GM12801 (cell line): ENCODE data around the gene LAMC2.

Experiments
- TF ChIP-seq, protein P1 (sequence below): IDR thresholded peaks from one replicate; pipeline ENCODE4 v1.5.1; 2011; ENCODE audit warnings: control low read depth; ENCODE audit not compliant: insufficient read length; ENCODE audit errors: extremely low read depth

Gene LAMC2

DNA sequence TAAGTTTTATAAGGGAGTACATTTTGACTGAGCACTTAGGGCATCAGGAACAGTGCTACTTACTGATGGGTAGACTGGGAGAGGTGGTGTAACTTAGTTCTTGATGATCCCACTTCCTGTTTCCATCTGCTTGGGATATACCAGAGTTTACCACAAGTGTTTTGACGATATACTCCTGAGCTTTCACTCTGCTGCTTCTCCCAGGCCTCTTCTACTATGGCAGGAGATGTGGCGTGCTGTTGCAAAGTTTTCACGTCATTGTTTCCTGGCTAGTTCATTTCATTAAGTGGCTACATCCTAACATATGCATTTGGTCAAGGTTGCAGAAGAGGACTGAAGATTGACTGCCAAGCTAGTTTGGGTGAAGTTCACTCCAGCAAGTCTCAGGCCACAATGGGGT, 41.3 kb upstream of the LAMC2 start:
- TF ChIP-seq, protein P1, sequence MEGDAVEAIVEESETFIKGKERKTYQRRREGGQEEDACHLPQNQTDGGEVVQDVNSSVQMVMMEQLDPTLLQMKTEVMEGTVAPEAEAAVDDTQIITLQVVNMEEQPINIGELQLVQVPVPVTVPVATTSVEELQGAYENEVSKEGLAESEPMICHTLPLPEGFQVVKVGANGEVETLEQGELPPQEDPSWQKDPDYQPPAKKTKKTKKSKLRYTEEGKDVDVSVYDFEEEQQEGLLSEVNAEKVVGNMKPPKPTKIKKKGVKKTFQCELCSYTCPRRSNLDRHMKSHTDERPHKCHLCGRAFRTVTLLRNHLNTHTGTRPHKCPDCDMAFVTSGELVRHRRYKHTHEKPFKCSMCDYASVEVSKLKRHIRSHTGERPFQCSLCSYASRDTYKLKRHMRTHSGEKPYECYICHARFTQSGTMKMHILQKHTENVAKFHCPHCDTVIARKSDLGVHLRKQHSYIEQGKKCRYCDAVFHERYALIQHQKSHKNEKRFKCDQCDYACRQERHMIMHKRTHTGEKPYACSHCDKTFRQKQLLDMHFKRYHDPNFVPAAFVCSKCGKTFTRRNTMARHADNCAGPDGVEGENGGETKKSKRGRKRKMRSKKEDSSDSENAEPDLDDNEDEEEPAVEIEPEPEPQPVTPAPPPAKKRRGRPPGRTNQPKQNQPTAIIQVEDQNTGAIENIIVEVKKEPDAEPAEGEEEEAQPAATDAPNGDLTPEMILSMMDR = no peak

- TF ChIP-seq, protein P1 = no peak
Measured at GRCh38 chr1:183147735-183148134, 38.3 kb upstream of the LAMC2 start.

GRCh38 chr1:183148599-183148998, 37.5 kb upstream of the LAMC2 start:
- TF ChIP-seq, protein P1 = no peak

DNA sequence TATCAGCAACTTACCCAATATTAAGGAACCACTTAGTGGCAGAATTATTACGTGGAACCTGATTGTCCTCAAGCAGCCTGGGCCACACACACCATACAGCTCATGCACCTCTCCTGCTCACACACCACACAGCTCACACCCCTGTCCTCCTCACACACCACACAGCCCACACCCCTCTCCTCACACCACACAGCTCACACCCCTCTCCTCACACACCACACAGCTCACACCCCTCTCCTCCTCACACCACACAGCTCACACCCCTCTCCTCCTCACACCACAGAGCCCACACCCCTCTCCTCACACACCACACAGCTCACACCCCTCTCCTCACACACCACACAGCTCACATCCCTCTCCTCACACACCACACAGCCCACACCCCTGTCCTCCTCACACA, 36.8 kb upstream of the LAMC2 start:
- TF ChIP-seq, protein P1 = no peak

DNA sequence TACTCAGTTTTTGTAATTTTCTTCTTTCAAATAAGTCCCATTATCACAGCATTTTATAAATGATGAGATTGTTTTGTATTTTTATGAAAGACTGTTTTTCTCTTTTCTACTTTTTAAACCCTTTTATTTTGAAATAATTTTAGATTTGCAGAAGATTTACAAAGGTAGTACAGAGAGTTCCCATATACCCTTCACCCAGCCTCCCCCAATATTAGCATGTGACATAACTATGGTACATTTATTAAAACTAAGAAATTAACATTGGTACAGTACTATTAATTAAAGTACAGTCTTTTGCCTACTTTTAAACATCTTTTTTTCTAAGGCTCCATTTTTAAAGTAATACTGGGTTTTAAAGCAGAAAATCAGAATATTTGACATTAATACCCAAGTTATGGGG, 35.6 kb upstream of the LAMC2 start:
- TF ChIP-seq, protein P1 = no peak

DNA sequence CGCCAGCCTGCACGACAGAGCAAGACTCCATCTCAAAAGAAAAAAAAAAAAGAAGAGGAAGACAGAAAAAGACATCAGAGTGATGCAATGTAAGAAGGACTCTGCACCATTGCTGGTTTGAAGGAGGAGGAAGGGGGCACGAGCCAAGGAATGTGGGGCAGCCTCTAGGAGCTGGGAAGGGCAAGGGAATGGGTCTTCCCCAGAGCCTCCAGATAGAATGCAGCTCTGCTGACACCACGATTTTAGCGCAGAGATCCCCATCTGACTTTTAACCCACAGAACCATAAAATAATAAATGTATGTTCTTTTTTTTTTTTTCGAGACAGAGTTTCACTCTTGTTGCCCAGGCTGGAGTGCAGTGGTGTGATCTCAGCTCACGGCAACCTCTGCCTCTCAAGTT, 33.9 kb upstream of the LAMC2 start:
- TF ChIP-seq, protein P1 = no peak

DNA sequence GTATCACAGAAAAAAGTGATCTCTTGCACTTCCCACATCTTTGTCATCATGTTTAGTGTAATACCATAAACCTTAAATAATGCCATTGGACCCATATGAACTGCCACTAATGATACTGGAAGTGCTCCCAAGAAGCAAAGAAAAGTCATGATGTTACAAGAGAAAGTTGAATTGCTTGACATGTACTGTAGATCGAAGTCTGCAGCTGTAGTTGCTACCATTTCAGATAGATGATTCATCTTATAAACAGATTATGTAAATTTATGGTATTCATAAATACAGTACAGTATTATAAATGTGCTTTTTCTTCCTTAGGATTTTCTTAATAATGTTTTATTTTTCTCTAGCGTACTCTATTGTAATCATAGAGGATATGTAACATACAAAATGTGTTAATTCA, 30.1 kb upstream of the LAMC2 start:
- TF ChIP-seq, protein P1 = no peak

DNA sequence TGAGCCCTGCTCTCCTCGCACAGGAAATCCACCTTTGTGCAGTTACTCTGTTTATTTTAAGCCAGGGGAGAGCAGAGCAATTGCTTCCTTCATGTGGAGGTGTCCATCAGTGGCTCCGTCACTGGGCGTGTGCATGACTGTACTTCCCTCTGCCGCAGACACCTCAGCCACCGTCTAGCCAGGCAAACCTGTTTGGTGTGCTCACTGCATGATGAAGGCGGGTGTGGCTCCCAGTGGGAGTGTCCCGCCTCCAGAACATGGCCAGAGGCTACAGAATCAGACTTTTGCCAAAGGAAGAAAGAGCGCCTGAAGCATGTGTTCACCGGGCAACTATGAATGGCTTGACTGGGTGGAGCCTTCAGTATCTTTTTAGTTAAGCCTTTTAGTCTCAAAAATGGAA, 26.1 kb upstream of the LAMC2 start:
- TF ChIP-seq, protein P1 = no peak
